HG03442 (cell line): ENCODE measurements around the gene CRABP2.
A peak's percentile ranks its signal among the peaks of the same experiment; 100 is the strongest.

ENCODE experiments used
- ATAC-seq: cut with Tn5 transposase; IDR thresholded peaks from one replicate; pipeline ENCODE4 v1.9.1; 2021; ENCODE audit warnings: mild to moderate bottlenecking, moderate library complexity; ENCODE audit not compliant: unreplicated experiment

Gene CRABP2

GRCh38 chr1:156705321-156705917 lies at the start of gene CRABP2:
TSS of gene CRABP2 (minus strand) at chr1:156705583. CDS start at chr1:156705446, 137 bp downstream.
- ATAC-seq = no peak

GRCh38 chr1:156754219-156754618 lies 48.8 kb upstream of the CRABP2 start:
- no peak for ATAC-seq

GRCh38 chr1:156752843-156753482 lies 47.6 kb upstream of the CRABP2 start:
- no peak for ATAC-seq

- ATAC-seq = peak; percentile 60
Observed at GRCh38 chr1:156751757-156752481, 46.5 kb upstream of the CRABP2 start.

- peak; percentile 5 for ATAC-seq
Observed at GRCh38 chr1:156751451-156751756, 46.0 kb upstream of the CRABP2 start, which contains the start of gene HDGF. TSS of gene HDGF (minus strand) at chr1:156751675. CDS start at chr1:156751429, 246 bp downstream.

GRCh38 chr1:156750711-156751450 lies 45.5 kb upstream of the CRABP2 start:
- peak; percentile 7 for ATAC-seq

- ATAC-seq = no peak
Observed at GRCh38 chr1:156750191-156750672, 44.8 kb upstream of the CRABP2 start.

- no peak for ATAC-seq
Observed at GRCh38 chr1:156749419-156750118, 44.2 kb upstream of the CRABP2 start.

GRCh38 chr1:156748670-156749418 lies 43.5 kb upstream of the CRABP2 start:
- no peak for ATAC-seq

GRCh38 chr1:156747742-156748669 lies 42.6 kb upstream of the CRABP2 start:
- ATAC-seq = no peak

GRCh38 chr1:156746728-156747631 lies 41.6 kb upstream of the CRABP2 start:
- ATAC-seq = no peak

GRCh38 chr1:156746406-156746727 lies 41.0 kb upstream of the CRABP2 start:
- no peak for ATAC-seq

- no peak for ATAC-seq
Observed at GRCh38 chr1:156745881-156746280, 40.5 kb upstream of the CRABP2 start.

- no peak for ATAC-seq
Observed at GRCh38 chr1:156744786-156745419, 39.5 kb upstream of the CRABP2 start.

GRCh38 chr1:156744344-156744743 lies 39.0 kb upstream of the CRABP2 start:
- ATAC-seq = no peak

GRCh38 chr1:156743367-156744302 lies 38.3 kb upstream of the CRABP2 start:
- ATAC-seq = no peak
